GM19395 (cell line): ENCODE data around the gene GSTM4.

Experiments used
- ATAC-seq: cut with Tn5 transposase; IDR thresholded peaks from one replicate; pipeline ENCODE4 v1.9.1; 2021; ENCODE audit warnings: mild to moderate bottlenecking, moderate library complexity; ENCODE audit not compliant: unreplicated experiment

GSTM4 gene

GRCh38 chr1:109624201-109625010, 31.5 kb upstream of the GSTM4 start:
- ATAC-seq: no peak

- ATAC-seq: no peak
These were observed 30.7 kb upstream of the GSTM4 start for GRCh38 chr1:109625176-109625575.

- no peak for ATAC-seq
These were observed 30.0 kb upstream of the GSTM4 start for GRCh38 chr1:109625601-109626560.

GRCh38 chr1:109626682-109627408, 29.1 kb upstream of the GSTM4 start:
- ATAC-seq: no peak

- no peak for ATAC-seq
These were observed 28.1 kb upstream of the GSTM4 start for GRCh38 chr1:109627692-109628399.

GRCh38 chr1:109628540-109629321, 27.2 kb upstream of the GSTM4 start:
- ATAC-seq: no peak

GRCh38 chr1:109629372-109630030, 26.4 kb upstream of the GSTM4 start:
- no peak for ATAC-seq

GRCh38 chr1:109630081-109630897, 25.6 kb upstream of the GSTM4 start:
- ATAC-seq: no peak

- no peak for ATAC-seq
These were observed 24.9 kb upstream of the GSTM4 start for GRCh38 chr1:109630898-109631512.

GRCh38 chr1:109631513-109632505, 24.1 kb upstream of the GSTM4 start:
- no peak for ATAC-seq

- ATAC-seq: no peak
These were observed 23.1 kb upstream of the GSTM4 start for GRCh38 chr1:109632671-109633346.

- ATAC-seq: no peak
These were observed 21.6 kb upstream of the GSTM4 start for GRCh38 chr1:109634292-109634691.

GRCh38 chr1:109634771-109635750, 20.8 kb upstream of the GSTM4 start:
- no peak for ATAC-seq

GRCh38 chr1:109635862-109636200, 20.1 kb upstream of the GSTM4 start:
- ATAC-seq: no peak
